A375 (cell line): ENCODE results near the gene KCTD15. TPM values are rescaled to one million over a fixed set of nuclear protein-coding genes. Genes with fewer than 3 reads are reported as not detected.

Experiments
- total RNA-seq: library from RNA; depleted of rRNA; stranded (reverse); fragments of >200 nt; shearing (Covaris generic); gene quantifications from 2 replicates; pipeline ENCODE4 v1.2.3, GENCODE V29; 2014; rRNA removed

The KCTD15 gene, protein sequence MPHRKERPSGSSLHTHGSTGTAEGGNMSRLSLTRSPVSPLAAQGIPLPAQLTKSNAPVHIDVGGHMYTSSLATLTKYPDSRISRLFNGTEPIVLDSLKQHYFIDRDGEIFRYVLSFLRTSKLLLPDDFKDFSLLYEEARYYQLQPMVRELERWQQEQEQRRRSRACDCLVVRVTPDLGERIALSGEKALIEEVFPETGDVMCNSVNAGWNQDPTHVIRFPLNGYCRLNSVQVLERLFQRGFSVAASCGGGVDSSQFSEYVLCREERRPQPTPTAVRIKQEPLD
- total RNA-seq: 103 and 117 TPM in 2 replicates

DNA sequence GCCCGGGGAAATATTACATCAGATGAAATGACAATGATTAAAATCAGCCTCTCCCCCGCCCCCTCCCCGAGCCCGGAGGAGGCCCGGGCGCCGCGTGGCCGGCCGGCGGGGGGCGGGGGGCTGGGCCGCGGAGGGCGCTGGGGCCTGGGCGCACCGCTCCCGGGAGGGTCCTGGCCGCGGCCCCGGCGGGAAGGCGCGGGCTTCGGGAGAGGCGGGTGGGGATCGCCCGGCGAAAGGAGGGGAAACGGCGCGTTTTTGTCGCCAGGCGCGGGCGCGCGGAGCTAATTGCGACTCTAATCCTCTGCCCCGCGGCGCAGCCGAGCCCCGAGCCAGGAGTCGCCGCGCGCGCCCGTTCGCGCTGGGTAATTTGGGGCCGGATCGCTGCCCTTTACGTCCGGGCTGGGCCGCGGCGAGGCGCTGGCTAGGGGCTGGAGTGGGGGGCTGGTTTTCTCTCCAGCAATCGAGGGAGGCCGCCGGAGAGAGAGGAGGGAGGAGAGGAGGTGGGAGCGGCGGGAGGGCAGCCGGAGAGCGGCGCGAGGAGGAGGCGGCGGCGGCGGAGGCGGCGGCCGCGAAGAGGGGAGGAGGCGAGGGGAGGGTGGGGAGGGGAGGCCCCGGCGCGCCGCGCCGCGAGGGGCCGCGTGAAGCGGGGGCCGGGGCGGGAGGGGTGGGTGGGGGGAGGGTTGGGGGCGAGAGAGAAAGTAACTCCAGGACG, at the start of gene KCTD15:
KCTD15 (plus strand) TSS at position 707 of the 712 bp plus-strand sequence. CDS start 3,585 bp downstream, outside the sequence.

Other genes with a start within 250 kb of the KCTD15 start
- not detected in 2 replicates for gene CHST8, start 174.9 kb upstream of the KCTD15 start, total RNA-seq